Activated naive CD8-positive, alpha-beta T cell treated with anti-CD3 and anti-CD28 coated beads, Interleukin-2, amount 50 U/mL, for 24 hours (primary cell): Measurements from ENCODE around the gene ARHGAP8.
"Not testable (repeated sequence)": the region's sequence is repeated elsewhere in the genome, so short reads cannot be mapped to it uniquely, and the experiment has no call there.

Experiments used
- ATAC-seq: fragments of 150-1000 bp; cut with Tn5 transposase; one replicate; pipeline ENCODE4 v1.10.0; 2021
- DNase-seq: peaks from one replicate; pipeline ENCODE4 v3.0.0; 2021
- H3K27ac Mint-ChIP-seq: one replicate; pipeline ENCODE4 v1.8.0; 2021; ENCODE audit warnings: mild to moderate bottlenecking, mixed read lengths
- H3K27me3 Mint-ChIP-seq: one replicate; pipeline ENCODE4 v1.8.0; 2021; ENCODE audit warnings: mixed read lengths
- H3K36me3 Mint-ChIP-seq: one replicate; pipeline ENCODE4 v1.8.0; 2021; ENCODE audit warnings: low read depth, mixed read lengths
- H3K4me1 Mint-ChIP-seq: one replicate; pipeline ENCODE4 v1.8.0; 2021; ENCODE audit warnings: mixed read lengths
- H3K4me3 Mint-ChIP-seq: one replicate; pipeline ENCODE4 v1.8.0; 2021; ENCODE audit warnings: mild to moderate bottlenecking, moderate library complexity, mixed read lengths
- H3K9me3 Mint-ChIP-seq: one replicate; pipeline ENCODE4 v1.8.0; 2021; ENCODE audit warnings: mixed read lengths

ARHGAP8 gene

GRCh38 chr22:44731357-44731970, 20.9 kb upstream of the ARHGAP8 start:
- DNase-seq, result no peak
- no peak for ATAC-seq
- Mint-ChIP-seq H3K4me3 (no peak overlapping the region), H3K4me1 (peaks cover 9% of the 10 kb centered on the region), H3K9me3 (no peaks in the 10 kb centered on the region), H3K36me3 (peaks cover 8% of the 10 kb centered on the region), H3K27ac (no peak overlapping the region), H3K27me3 (no peaks in the 10 kb centered on the region)

DNA sequence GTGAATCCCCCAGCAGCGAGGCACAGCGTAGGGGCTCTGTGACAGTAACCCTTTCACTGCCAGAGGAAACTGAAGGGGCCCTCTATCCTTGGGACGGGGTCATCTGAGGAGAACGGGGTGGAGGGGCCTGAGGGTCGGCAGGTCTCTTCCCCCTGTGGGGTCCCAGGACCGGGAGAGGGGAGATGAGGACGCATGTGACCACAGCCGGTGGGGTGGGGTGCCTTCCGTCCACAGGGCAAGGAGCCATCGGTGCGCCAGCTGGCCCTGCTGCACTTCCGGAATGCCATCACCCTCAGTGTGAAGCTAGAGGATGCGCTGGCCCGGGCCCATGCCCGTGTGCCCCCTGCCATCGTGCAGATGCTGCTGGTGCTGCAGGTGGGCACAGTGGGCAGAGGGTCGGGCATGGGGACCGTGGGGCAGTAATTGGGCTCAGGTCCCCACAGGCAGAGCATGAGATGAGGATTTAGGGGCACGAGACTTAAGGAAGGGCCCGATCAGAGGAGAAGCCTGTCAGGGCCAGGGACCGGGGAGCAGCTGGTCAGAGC, 20.3 kb upstream of the ARHGAP8 start:
- peaks cover 8% of the 10 kb centered on the region for H3K36me3 Mint-ChIP-seq
- no peaks in the 10 kb centered on the region for H3K27me3 Mint-ChIP-seq
- H3K4me1 Mint-ChIP-seq, result peaks cover 9% of the 10 kb centered on the region
- no peak for ATAC-seq
- no peaks in the 10 kb centered on the region for H3K9me3 Mint-ChIP-seq
- H3K4me3 Mint-ChIP-seq, result no peak overlapping the region
- no peak overlapping the region for H3K27ac Mint-ChIP-seq
- no peak for DNase-seq

DNA sequence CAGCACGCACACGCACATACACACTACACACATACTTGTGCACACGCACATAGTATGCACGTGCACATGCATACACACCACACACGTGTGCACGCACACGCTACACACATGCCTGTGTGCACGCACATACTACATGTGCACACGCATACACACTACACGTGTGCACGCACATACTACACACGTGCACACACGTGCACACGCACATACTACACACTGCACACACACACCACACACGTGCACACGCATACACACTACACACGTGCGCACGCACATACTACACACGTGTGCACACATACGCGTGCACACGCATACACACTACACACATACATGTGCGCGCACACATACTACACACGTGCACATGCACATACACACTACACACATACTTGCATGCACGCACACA, 19.7 kb upstream of the ARHGAP8 start:
- no peak overlapping the region for H3K27ac Mint-ChIP-seq
- no peak for ATAC-seq

GRCh38 chr22:44733426-44734106, 18.8 kb upstream of the ARHGAP8 start:
- no peaks in the 10 kb centered on the region for H3K9me3 Mint-ChIP-seq
- H3K4me3 Mint-ChIP-seq, result no peak overlapping the region
- H3K27me3 Mint-ChIP-seq, result no peaks in the 10 kb centered on the region
- no peak overlapping the region for H3K27ac Mint-ChIP-seq
- DNase-seq (no peak), ATAC-seq (no peak)
- peaks cover 8% of the 10 kb centered on the region for H3K36me3 Mint-ChIP-seq
- H3K4me1 Mint-ChIP-seq, result peaks cover 7% of the 10 kb centered on the region

More for the DNA sequence above, 19.7 kb upstream of the ARHGAP8 start:
- H3K4me3 Mint-ChIP-seq, result no peak overlapping the region
- DNase-seq, result no peak
- H3K9me3 Mint-ChIP-seq, result no peaks in the 10 kb centered on the region
- H3K36me3 Mint-ChIP-seq, result peaks cover 8% of the 10 kb centered on the region
- H3K4me1 Mint-ChIP-seq, result peaks cover 9% of the 10 kb centered on the region
- H3K27me3 Mint-ChIP-seq, result no peaks in the 10 kb centered on the region

DNA sequence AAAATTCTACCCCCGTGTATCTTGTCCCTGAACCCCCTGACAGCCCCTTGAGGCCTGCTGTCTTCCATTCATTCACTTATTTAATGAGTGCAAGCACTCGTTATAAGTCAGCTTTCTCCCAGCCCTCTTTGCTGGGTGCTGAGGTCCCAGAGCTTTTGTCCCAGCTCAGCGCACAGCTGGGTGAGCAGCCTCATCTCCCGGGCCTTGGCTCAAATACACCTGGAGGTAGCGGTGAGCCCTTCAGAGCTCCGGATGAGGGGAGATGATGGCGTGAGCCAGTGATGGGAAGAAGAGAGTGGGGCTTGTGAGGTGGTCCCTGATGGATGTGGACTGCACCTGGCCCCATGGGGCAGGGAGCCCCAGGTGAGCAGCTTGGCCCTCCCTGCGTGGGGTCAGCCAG, 18.1 kb upstream of the ARHGAP8 start:
- H3K27ac Mint-ChIP-seq, result no peak overlapping the region

GRCh38 chr22:44734801-44735517, 17.4 kb upstream of the ARHGAP8 start:
- H3K27ac Mint-ChIP-seq, result no peak overlapping the region
- DNase-seq, result no peak
- H3K9me3 Mint-ChIP-seq, result no peaks in the 10 kb centered on the region
- no peaks in the 10 kb centered on the region for H3K4me1 Mint-ChIP-seq
- H3K36me3 Mint-ChIP-seq, result peaks cover 8% of the 10 kb centered on the region
- no peaks in the 10 kb centered on the region for H3K27me3 Mint-ChIP-seq
- no peak for ATAC-seq
- no peak overlapping the region for H3K4me3 Mint-ChIP-seq

More for the DNA sequence above, 18.1 kb upstream of the ARHGAP8 start:
- H3K4me1 Mint-ChIP-seq, result peaks cover 2% of the 10 kb centered on the region
- no peaks in the 10 kb centered on the region for H3K9me3 Mint-ChIP-seq
- ATAC-seq (no peak), DNase-seq (no peak)
- H3K36me3 Mint-ChIP-seq, result peaks cover 8% of the 10 kb centered on the region
- H3K27me3 Mint-ChIP-seq, result no peaks in the 10 kb centered on the region
- no peak overlapping the region for H3K4me3 Mint-ChIP-seq

DNA sequence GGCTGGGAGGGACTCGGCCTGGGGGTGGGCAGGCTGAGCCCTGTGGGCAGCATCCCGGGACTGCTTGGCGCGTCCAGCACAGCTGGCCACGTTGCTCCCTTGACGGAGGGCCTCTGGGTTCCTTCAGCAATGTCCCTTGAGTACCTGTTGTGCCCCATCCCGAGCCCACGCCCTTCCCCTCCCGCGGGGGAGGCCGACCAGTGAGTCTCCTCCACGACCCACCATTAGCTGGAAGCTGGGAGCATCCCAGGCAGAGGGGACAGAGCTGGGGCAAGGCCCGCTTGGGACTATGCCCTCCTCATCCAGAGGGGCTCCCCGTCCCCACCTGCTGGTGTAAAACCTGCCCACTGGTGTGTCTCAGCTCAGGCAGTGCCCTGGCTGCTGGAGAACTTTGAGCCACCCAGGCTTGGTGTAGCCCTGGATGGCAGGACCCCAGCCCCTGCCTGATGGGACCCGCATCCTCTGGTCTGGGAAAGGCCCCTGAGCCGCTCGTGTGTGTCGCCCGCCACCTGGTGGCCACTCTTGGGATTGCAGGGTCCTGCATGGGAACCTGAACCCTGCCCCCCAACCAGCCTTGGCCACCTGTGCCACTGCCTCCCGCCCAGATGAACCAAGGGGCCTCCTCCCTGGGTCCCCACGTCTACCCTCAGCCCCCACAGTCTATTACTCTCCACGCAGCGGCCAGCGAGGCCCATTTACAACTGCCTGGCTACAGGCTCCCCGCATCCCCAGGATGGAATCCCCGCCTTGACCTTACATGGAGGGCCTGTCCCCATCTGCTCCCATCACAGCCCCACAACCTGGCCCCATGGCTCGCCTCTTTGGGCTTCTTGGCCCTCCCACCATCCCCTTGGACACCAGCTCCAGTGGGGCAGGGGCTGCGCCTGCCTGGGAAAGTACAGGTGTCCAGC, 16.6 kb upstream of the ARHGAP8 start:
- H3K27me3 Mint-ChIP-seq, result no peaks in the 10 kb centered on the region
- H3K4me3 Mint-ChIP-seq, result no peak overlapping the region
- DNase-seq (peak; percentile 91), ATAC-seq (peak; percentile 63)
- H3K9me3 Mint-ChIP-seq, result no peaks in the 10 kb centered on the region
- H3K36me3 Mint-ChIP-seq, result peaks cover 7% of the 10 kb centered on the region
- no peak overlapping the region for H3K27ac Mint-ChIP-seq
- H3K4me1 Mint-ChIP-seq, result no peaks in the 10 kb centered on the region

GRCh38 chr22:44736581-44737405, 15.6 kb upstream of the ARHGAP8 start:
- ATAC-seq, result no peak
- Mint-ChIP-seq H3K4me3 (no peak overlapping the region), H3K27ac (no peak overlapping the region), H3K27me3 (no peaks in the 10 kb centered on the region), H3K9me3 (no peaks in the 10 kb centered on the region), H3K36me3 (peaks cover 6% of the 10 kb centered on the region), H3K4me1 (no peaks in the 10 kb centered on the region)
- no peak for DNase-seq

- no peak for ATAC-seq
Measured at GRCh38 chr22:44737406-44738346, 14.7 kb upstream of the ARHGAP8 start.

DNA sequence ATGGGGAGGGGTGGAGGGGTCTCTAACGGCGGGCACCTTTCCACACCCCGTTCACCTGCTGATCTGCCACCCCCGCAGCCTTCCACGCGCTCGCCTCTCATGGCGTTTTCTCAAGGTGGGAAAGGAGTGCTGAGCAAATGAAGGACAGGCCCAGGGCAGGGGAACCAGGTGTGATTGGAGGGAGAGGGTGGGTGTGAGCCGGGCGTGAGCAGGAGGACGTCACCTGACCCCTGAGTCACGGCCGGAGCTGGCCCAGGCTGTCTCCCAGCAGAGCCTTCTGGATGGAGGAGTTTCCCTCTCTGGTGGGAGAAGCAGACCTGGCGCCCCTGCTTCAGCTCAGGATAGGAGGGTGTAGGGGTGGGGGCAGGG, 14.0 kb upstream of the ARHGAP8 start:
- H3K4me1 Mint-ChIP-seq, result no peaks in the 10 kb centered on the region
- H3K27ac Mint-ChIP-seq, result no peak overlapping the region
- H3K9me3 Mint-ChIP-seq, result no peaks in the 10 kb centered on the region
- H3K4me3 Mint-ChIP-seq, result no peak overlapping the region
- no peak for ATAC-seq
- no peak for DNase-seq
- no peaks in the 10 kb centered on the region for H3K36me3 Mint-ChIP-seq
- H3K27me3 Mint-ChIP-seq, result no peaks in the 10 kb centered on the region

More at GRCh38 chr22:44737406-44738346, 14.7 kb upstream of the ARHGAP8 start:
- DNase-seq, result no peak
- Mint-ChIP-seq H3K4me3 (no peak overlapping the region), H3K4me1 (no peaks in the 10 kb centered on the region), H3K36me3 (peaks cover 2% of the 10 kb centered on the region), H3K9me3 (no peaks in the 10 kb centered on the region), H3K27ac (no peak overlapping the region), H3K27me3 (no peaks in the 10 kb centered on the region)

DNA sequence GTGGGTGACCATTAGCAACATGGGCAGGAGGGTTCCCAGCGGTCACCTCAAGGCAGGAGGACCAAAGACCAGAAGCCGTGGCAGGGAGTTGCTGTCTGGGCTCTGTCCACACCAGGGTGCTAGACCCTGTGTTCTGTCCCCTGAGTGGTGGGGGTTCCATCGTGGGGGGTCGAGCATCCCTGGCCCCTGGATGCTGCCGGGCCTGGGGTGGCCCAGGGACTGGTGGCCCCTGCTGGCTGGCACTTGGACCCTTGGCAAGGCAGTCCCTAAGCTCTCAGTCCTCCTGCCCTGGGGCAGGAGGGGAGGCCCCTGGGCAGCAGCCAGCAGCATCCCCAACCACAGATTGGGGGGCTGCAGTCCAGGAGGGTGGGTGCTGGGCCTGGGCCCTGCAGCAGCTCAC, 13.4 kb upstream of the ARHGAP8 start:
- H3K27ac Mint-ChIP-seq, result no peak overlapping the region
- H3K4me3 Mint-ChIP-seq, result no peak overlapping the region
- no peaks in the 10 kb centered on the region for H3K27me3 Mint-ChIP-seq
- H3K36me3 Mint-ChIP-seq, result no peaks in the 10 kb centered on the region
- no peaks in the 10 kb centered on the region for H3K4me1 Mint-ChIP-seq
- ATAC-seq (no peak), DNase-seq (no peak)
- H3K9me3 Mint-ChIP-seq, result no peaks in the 10 kb centered on the region

DNA sequence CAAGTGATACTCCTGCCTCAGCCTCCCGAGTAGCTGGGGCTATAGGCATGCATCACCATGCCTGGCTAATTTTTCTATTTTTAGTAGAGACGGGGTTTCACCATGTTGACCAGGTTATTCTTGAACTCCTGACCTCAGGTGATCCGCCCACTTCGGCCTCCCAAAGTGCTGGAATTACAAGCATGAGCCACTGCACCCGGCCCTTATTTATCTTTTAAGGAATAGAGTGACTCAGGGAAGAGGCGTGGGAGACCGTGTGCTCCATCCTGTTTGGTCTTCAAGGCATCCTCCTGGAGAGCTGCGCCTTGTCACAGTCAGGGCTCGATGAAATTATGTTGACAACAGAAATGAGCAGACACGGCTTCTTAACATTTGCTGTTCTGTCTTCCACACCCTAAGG, 12.7 kb upstream of the ARHGAP8 start:
- not testable (repeated sequence) for ATAC-seq, H3K9me3 Mint-ChIP-seq, H3K36me3 Mint-ChIP-seq, H3K4me3 Mint-ChIP-seq, H3K27me3 Mint-ChIP-seq, DNase-seq, H3K27ac Mint-ChIP-seq, H3K4me1 Mint-ChIP-seq

DNA sequence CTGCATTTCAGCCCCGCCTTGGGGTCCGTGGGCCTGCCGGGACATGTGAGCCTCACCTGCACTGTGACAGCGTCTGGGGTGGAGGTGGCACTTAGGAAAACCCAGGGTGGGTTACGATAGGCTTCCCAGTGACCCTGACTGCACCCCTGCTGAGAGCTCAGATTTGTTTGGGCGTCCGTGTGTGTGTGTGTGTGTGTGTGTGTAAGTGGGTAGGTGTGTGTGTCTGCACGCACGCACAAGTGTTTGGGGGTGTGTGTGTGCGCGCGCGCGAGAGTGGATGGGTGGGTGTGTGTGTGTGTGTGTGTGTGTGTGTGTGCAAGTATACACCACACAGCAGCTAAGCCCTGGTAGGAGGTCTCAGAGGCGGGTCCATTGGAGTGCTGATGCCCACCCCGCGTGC, 12.1 kb upstream of the ARHGAP8 start:
- Mint-ChIP-seq H3K4me1 (no peaks in the 10 kb centered on the region), H3K27me3 (no peaks in the 10 kb centered on the region), H3K9me3 (no peaks in the 10 kb centered on the region), H3K36me3 (no peaks in the 10 kb centered on the region), H3K27ac (no peak overlapping the region), H3K4me3 (no peak overlapping the region)
- no peak for DNase-seq
- no peak for ATAC-seq
